HepG2 (cell line): ENCODE results near the gene SSBP4. TPM values are rescaled to one million over a fixed set of nuclear protein-coding genes. Genes with fewer than 3 reads are reported as not detected.
A peak's percentile ranks its signal among the peaks of the same experiment; 100 is the strongest.

Experiments
- ATAC-seq: fragments of 200-7000 bp; cut with Tn5 transposase; 3 replicates; pipeline ENCODE4 v1.9.1; 2020; ENCODE audit warnings: mild to moderate bottlenecking, moderate library complexity
- BruUV-seq: library from RNA; stranded (reverse); fragments of 400-500 nt; replicated peaks from 2 replicates; lab custom pipeline; 2021; lab: Mats Ljungman, UMichigan
- CTCF ChIA-PET: fragments of 300-600 bp; formaldehyde crosslinking; extraction: SDS; loops from one replicate; lab custom pipeline; 2021; ENCODE audit warnings: low total read pairs, inconsistent platforms, low intra/inter-chr PET ratio; lab: Yijun Ruan, JAX
- POLR2A ChIA-PET: fragments of 350-600 bp; sonication (Branson Sonifier 250); formaldehyde crosslinking; loops from one replicate; lab custom pipeline; 2020; ENCODE audit warnings: antibody characterized with exemption, inconsistent platforms; lab: Yijun Ruan, JAX
- DNase-seq: peaks from one replicate; pipeline ENCODE4 v3.0.0-alpha.2; 2015; ENCODE audit warnings: low spot score
- FAIRE-seq: peaks from 3 replicates; lab custom pipeline; 2011; peaks lifted over from hg19 to GRCh38; lab: Jason Lieb, UNC
- H2AFZ ChIP-seq: one replicate; pipeline ENCODE4 v1.6.1; 2011; ENCODE audit warnings: low read length, inconsistent platforms
- H3K27ac ChIP-seq: fragments of 300-600 bp; 3 replicates; pipeline ENCODE4 v1.8.0; 2011; ENCODE audit warnings: mixed run types, mild to moderate bottlenecking, mixed read lengths, low read length, inconsistent platforms; ENCODE audit not compliant: insufficient read depth; ENCODE audit errors: extremely low read length
- H3K27me3 ChIP-seq, 2 experiments: fragments of 200-600 bp in 1 of 2; 2 replicates in 1 of 2; 3 replicates in 1 of 2; pipeline versions ENCODE4 v1.6.0 to v1.8.0; 2011; ENCODE audit warnings: low read length in 2 of 2, mild to moderate bottlenecking in 2 of 2, moderate library complexity in 2 of 2, inconsistent platforms in 1 of 2; ENCODE audit not compliant: insufficient read depth in 2 of 2, control insufficient read depth in 1 of 2
- H3K36me3 ChIP-seq, 2 experiments: fragments of 200-600 bp in 1 of 2; replicated peaks in 1 of 2; 2 replicates in 1 of 2; 3 replicates in 1 of 2; pipeline versions ENCODE4 v1.5.1 to v1.8.0; 2011; ENCODE audit warnings: low read length in 2 of 2, inconsistent platforms in 1 of 2; ENCODE audit not compliant: insufficient read depth in 2 of 2, control insufficient read depth in 1 of 2
- H3K4me1 ChIP-seq: 2 replicates; pipeline ENCODE4 v1.5.1; 2012; ENCODE audit warnings: low read length, inconsistent platforms; ENCODE audit not compliant: insufficient read depth
- H3K4me2 ChIP-seq: 2 replicates; pipeline ENCODE4 v1.6.0; 2011; ENCODE audit warnings: low read depth, low read length, inconsistent platforms
- H3K4me3 ChIP-seq, 3 experiments: fragments of 200-600 bp in 1 of 3; sonication (generic), shearing (Covaris generic) in 1 of 3; replicated peaks in 1 of 3; 2 replicates each; pipeline ENCODE4 v1.5.1; 2011 to 2016; ENCODE audit warnings: low read length in 3 of 3, inconsistent platforms in 2 of 3, low read depth in 2 of 3, mild to moderate bottlenecking in 2 of 3, control low read depth in 1 of 3, mixed read lengths in 1 of 3; ENCODE audit not compliant: insufficient read depth in 1 of 3
- H3K79me2 ChIP-seq: one replicate; pipeline ENCODE4 v1.6.1; 2011; ENCODE audit warnings: low read length, inconsistent platforms; ENCODE audit not compliant: insufficient read depth
- H3K9ac ChIP-seq: 2 replicates; pipeline ENCODE4 v1.6.0; 2011; ENCODE audit warnings: mild to moderate bottlenecking, low read depth, low read length, inconsistent platforms; ENCODE audit not compliant: insufficient read depth
- H3K9me3 ChIP-seq: 2 replicates; pipeline ENCODE4 v1.5.1; 2012; ENCODE audit warnings: mild to moderate bottlenecking, low read length
- H4K20me1 ChIP-seq: 2 replicates; pipeline ENCODE4 v1.6.0; 2011; ENCODE audit warnings: inconsistent platforms, mild to moderate bottlenecking, low read length, moderate library complexity; ENCODE audit not compliant: insufficient read depth
- BHLHE40 ChIP-seq: IDR thresholded peaks from 2 replicates; pipeline ENCODE4 v1.6.1; 2011; ENCODE audit warnings: low read length, improper control_type of control experiment
- E2F1 ChIP-seq: sonication (generic); formaldehyde crosslinking; IDR thresholded peaks from 2 replicates; pipeline ENCODE4 v1.5.0; 2020; ENCODE audit warnings: missing genetic modification reagents
- FIP1L1 ChIP-seq: fragments of 200-400 bp; formaldehyde crosslinking; IDR thresholded peaks from 2 replicates; pipeline ENCODE4 v1.6.1; 2018; ENCODE audit warnings: low read depth, mild to moderate bottlenecking, low read length, moderate library complexity, borderline replicate concordance; ENCODE audit not compliant: insufficient read depth
- HMG20B ChIP-seq: conservative IDR thresholded peaks from 2 replicates; pipeline ENCODE4 v1.6.1; 2016; ENCODE audit warnings: missing genetic modification reagents, missing compliant biosample characterization
- KDM1A ChIP-seq: IDR thresholded peaks from 2 replicates; pipeline ENCODE4 v1.6.1; 2016; ENCODE audit warnings: missing compliant biosample characterization
- RNF219 ChIP-seq: sonication (generic); formaldehyde crosslinking; IDR thresholded peaks from 2 replicates; pipeline ENCODE4 v1.5.0; 2020; ENCODE audit warnings: mild to moderate bottlenecking, missing genetic modification reagents
- TMF1 ChIP-seq: sonication (generic); formaldehyde crosslinking; IDR thresholded peaks from 2 replicates; pipeline ENCODE4 v1.8.1; 2022; ENCODE audit warnings: low read depth, missing genetic modification reagents
- ZFP62 ChIP-seq: sonication (generic); formaldehyde crosslinking; IDR thresholded peaks from 2 replicates; pipeline ENCODE4 v1.4.0; 2020; ENCODE audit warnings: missing genetic modification reagents
- ZNF138 ChIP-seq: sonication (generic); formaldehyde crosslinking; IDR thresholded peaks from 2 replicates; pipeline ENCODE4 v1.5.0; 2020; ENCODE audit warnings: mild to moderate bottlenecking, low read depth, missing genetic modification reagents
- ZNF251 ChIP-seq: sonication (generic); formaldehyde crosslinking; IDR thresholded peaks from 2 replicates; pipeline ENCODE4 v1.9.0; 2021; ENCODE audit warnings: mild to moderate bottlenecking, missing genetic modification reagents
- ZNF275 ChIP-seq: sonication (generic); formaldehyde crosslinking; IDR thresholded peaks from 2 replicates; pipeline ENCODE4 v1.8.0; 2022; ENCODE audit warnings: missing genetic modification reagents, mild to moderate bottlenecking, inconsistent platforms, borderline replicate concordance
- ZNF580 ChIP-seq: IDR thresholded peaks from 2 replicates; pipeline ENCODE4 v1.6.1; 2016; ENCODE audit warnings: low read depth, borderline replicate concordance
- ZNF710 ChIP-seq: sonication (generic); formaldehyde crosslinking; IDR thresholded peaks from 2 replicates; pipeline ENCODE4 v1.5.0; 2020; ENCODE audit warnings: mild to moderate bottlenecking, missing genetic modification reagents, borderline replicate concordance
- ZNF740 ChIP-seq: sonication (generic); formaldehyde crosslinking; IDR thresholded peaks from 2 replicates; pipeline ENCODE4 v1.4.0; 2020; ENCODE audit warnings: missing genetic modification reagents
- ZZZ3 ChIP-seq: sonication (generic); formaldehyde crosslinking; IDR thresholded peaks from 2 replicates; pipeline ENCODE4 v1.4.0; 2020; ENCODE audit warnings: missing genetic modification reagents, mild to moderate bottlenecking, borderline replicate concordance
- WGBS: methylation state at CpG from one replicate; pipeline ENCODE4 v1.1.6; 2017; ENCODE audit warnings: low lambda C conversion rate; 5-methylcytosine and 5-hydroxymethylcytosine counted together
- in situ Hi-C: cut with HindIII; loops from 2 replicates; pipeline ENCODE4 v1.10.0; 2017; ENCODE audit warnings: low pct_unique_long_range_greater_than_20kb; ENCODE audit not compliant: extremely low pct_ligation_motif_present
- intact Hi-C: fragments of 100-400 bp; cut with micrococcal nuclease; formaldehyde crosslinking; loops from one replicate; pipeline ENCODE4 v1.10.0; 2022; ENCODE audit not compliant: unreplicated experiment
- polyA plus RNA-seq, 8 experiments: library from polyadenylated mRNA; depleted of rRNA in 3 of 8; stranded (reverse) in 7 of 8; unstranded in 1 of 8; fragments of >200 nt; fragmentation: Illumina TruSeq in 4 of 8; extraction: Trizol in 4 of 8; gene quantifications; 2 replicates each; pipeline versions ENCODE4 v1.2.1 to v1.2.3, GENCODE V29; 2011 to 2016; ENCODE audit warnings: low read depth in 4 of 8, missing spikeins in 1 of 8, mixed read lengths in 1 of 8; ENCODE audit not compliant: insufficient read depth in 1 of 8
- total RNA-seq, 5 experiments: library from RNA; depleted of rRNA; stranded (reverse); fragments of >200 nt; fragmentation: Illumina TruSeq; extraction: Trizol; gene quantifications; 2 replicates each; pipeline ENCODE4 v1.2.3, GENCODE V29; 2016; ENCODE audit warnings: low read depth in 1 of 5

Gene SSBP4
- total and polyA plus RNA-seq, 2 of the 13 experiments (the other 11 are each of a cell fraction or from before 2014, with no cell fraction given): 20.8 to 39.5 TPM

- H3K9ac ChIP-seq: peak overlapping the region; percentile 64
- CTCF ChIA-PET: no interaction called here
- TF ChIP-seq ZNF710 (CRISPR knock-in tag): no peak
- no peak for TF ChIP-seq ZNF275
- TF ChIP-seq RNF219 (CRISPR knock-in tag): no peak
- TF ChIP-seq KDM1A (CRISPR knock-in tag): no peak
- TF ChIP-seq BHLHE40: no peak
- no peak for TF ChIP-seq HMG20B
- TF ChIP-seq TMF1 (CRISPR knock-in tag): no peak; the same call in 1 of the 2 replicates
- no peak for TF ChIP-seq ZNF740 (CRISPR knock-in tag)
- 0 out of 2 replicates have a peak, but pooled peaks have one; percentile 31 for TF ChIP-seq E2F1
- no peak for TF ChIP-seq ZNF251 (CRISPR knock-in tag)
- no peak for TF ChIP-seq ZNF138 (CRISPR knock-in tag)
- no peak for TF ChIP-seq ZZZ3 (CRISPR knock-in tag)
- no peak; the same call in 1 of the 2 replicates for TF ChIP-seq ZNF580 (CRISPR knock-in tag)
- TF ChIP-seq FIP1L1: no peak
- TF ChIP-seq ZFP62 (CRISPR knock-in tag): 0 out of 2 replicates have a peak, but pooled peaks have one; percentile 6
Observed at GRCh38 chr19:18439025-18439909, 20.1 kb downstream of the SSBP4 start.

More at GRCh38 chr19:18439025-18439909, 20.1 kb downstream of the SSBP4 start:
- Histone ChIP-seq H2AFZ (no peak overlapping the region), H3K36me3 (peaks cover 6 to 9% of the 10 kb centered on the region in 2 experiments; a peak in 2 of 5 replicates), H3K27me3 (no peaks in the 10 kb centered on the region), H3K27ac (peak overlapping the region; percentile 29), H3K79me2 (no peaks in the 10 kb centered on the region), H3K9me3 (no peaks in the 10 kb centered on the region), H3K4me3 (peak overlapping the region; percentile 29 to 75 (median 72); a peak in 5 of 6 replicates), H3K4me1 (peaks cover 45% of the 10 kb centered on the region), H3K4me2 (peak overlapping the region; percentile 95), H4K20me1 (peaks cover 9% of the 10 kb centered on the region; the same call in 1 of the 2 replicates)
- in situ Hi-C loops (no loop called here), intact Hi-C loops (no loop called here)
- POLR2A ChIA-PET: interaction anchor here (1.6 to 1.9 kb wide), 3 partner anchors 19 to 118 kb away, joined by 4 read pairs; partner anchors contain the start of gene KXD1
- peak; percentile 72 for DNase-seq
- FAIRE-seq: peak; percentile 21
- no TSS peak for BruUV-seq
- 0% methylated on average over 10 of the region's 13 CpGs for WGBS
- peak; percentile 5 for ATAC-seq
